T-helper 2 cell treated with Interferon-gamma antibody and Interleukin-4, amounts not matched to agents 5 μg/mL and 100 μg/mL, for 36 hours (primary cell): ENCODE results near the gene ARAP1.
A peak's percentile ranks its signal among the peaks of the same experiment; 100 is the strongest.

Experiments
- DNase-seq: peaks from one replicate; pipeline ENCODE4 v3.0.0; 2021; ENCODE audit warnings: low spot score
- H3K27ac Mint-ChIP-seq: one replicate; pipeline ENCODE4 v1.8.0; 2021; ENCODE audit warnings: mild to moderate bottlenecking, mixed read lengths
- H3K27me3 Mint-ChIP-seq: one replicate; pipeline ENCODE4 v1.8.0; 2021; ENCODE audit warnings: low read depth, mixed read lengths
- H3K36me3 Mint-ChIP-seq: one replicate; pipeline ENCODE4 v1.8.0; 2021; ENCODE audit warnings: low read depth, mixed read lengths
- H3K4me1 Mint-ChIP-seq: one replicate; pipeline ENCODE4 v1.8.0; 2021; ENCODE audit warnings: low read depth, mixed read lengths
- H3K4me3 Mint-ChIP-seq: one replicate; pipeline ENCODE4 v1.8.0; 2022; ENCODE audit warnings: mild to moderate bottlenecking, moderate library complexity, mixed read lengths
- H3K9me3 Mint-ChIP-seq: one replicate; pipeline ENCODE4 v1.8.0; 2021; ENCODE audit warnings: mixed read lengths

The ARAP1 gene

DNA sequence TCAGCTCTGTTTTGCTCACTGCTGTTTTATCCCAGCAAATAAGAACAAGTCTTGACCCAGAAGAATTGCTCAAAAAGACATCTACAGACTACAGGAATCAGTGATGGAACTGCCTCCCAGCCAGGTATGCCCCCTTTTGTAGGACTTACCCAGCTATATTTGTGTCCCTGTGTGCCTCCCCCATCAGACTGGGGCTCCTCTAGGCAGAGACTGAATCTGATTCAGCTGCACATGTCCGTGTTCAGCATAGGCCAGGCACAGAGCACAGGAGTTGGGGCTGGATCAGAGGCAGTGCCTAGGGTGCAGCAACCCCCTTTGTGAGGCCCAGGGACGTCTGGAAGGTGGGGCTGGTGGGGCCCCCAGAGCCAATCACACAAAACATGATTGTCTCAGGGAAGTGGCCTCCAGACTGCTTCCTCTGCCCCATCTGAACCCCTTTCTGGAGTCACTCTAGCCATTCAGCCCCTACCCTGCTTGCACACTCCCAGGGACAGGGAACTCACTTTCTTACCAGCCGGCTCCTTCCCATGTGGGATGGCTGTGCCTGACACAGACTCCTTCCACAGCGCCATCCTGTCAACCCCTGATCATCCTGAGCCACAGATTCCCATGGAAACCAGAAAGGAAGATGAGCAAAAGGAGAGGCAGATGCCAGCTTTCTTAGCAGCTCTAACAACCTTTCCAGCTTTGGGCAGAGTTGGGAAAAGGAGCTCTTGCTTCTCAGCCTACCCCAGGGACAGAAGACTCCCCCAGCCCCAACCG lies 102.8 kb downstream of the ARAP1 start:
- Mint-ChIP-seq H3K36me3 (no peaks in the 10 kb centered on the region), H3K4me1 (no peaks in the 10 kb centered on the region), H3K4me3 (no peak overlapping the region), H3K27me3 (peaks cover 3% of the 10 kb centered on the region), H3K27ac (no peak overlapping the region), H3K9me3 (no peaks in the 10 kb centered on the region)
- no peak for DNase-seq

DNA sequence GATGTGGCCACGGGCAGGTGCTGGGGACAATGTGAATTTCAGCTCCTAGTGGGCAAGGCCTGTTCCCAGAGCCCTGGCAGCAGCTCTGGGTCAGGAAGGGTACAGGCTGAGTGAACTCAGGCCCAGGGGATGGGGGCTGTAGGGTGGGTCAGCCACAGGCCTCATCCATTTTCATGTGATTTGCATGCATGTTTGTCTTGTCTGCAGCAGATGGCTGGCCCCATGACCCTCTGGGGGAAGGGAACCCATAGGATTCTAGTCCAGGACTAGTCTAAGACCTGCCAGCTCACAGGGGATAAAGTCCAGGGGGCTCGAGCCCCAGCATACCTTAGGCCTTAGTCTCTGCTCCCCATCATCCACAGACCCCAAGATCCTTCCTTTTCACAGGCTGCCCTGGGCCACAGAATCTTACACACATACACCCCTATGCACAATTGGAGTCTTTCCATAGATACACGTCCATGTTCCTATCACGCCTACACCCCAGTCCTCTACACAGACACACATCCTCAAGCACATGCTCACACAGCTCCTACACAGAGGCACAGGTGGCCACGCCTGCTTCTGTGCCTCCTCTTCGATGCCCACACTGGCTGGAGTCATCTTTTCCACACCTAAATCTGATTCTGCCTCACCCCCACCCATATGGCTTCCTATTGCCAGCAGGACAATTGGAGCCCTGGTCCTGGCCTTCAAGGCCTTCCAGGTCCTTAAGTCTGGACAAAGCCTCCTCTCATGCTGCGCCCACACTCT lies 103.6 kb downstream of the ARAP1 start:
- no peak overlapping the region for H3K4me3 Mint-ChIP-seq
- H3K9me3 Mint-ChIP-seq = no peaks in the 10 kb centered on the region
- no peaks in the 10 kb centered on the region for H3K4me1 Mint-ChIP-seq
- no peak overlapping the region for H3K27ac Mint-ChIP-seq
- no peak for DNase-seq
- H3K36me3 Mint-ChIP-seq = no peaks in the 10 kb centered on the region
- peaks cover 7% of the 10 kb centered on the region for H3K27me3 Mint-ChIP-seq

DNA sequence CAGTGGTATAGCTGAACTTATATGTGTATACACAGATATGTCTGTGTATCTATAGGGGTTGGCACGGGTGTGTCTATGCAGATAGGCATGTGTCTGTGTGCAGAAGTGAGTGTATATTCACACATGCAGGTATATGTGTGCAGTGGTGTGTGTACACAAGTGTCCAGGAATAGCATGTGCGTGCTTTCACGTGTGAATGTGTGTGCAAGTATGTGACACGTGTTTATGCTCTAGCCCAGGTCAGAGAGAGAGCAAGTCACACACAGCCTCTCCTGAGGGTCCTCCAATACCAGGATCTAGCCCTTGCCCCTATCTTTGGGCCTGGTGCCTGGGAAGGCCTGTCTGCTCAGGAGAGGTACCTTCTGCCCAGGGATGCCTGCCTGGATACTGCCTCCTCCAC lies 104.3 kb downstream of the ARAP1 start:
- H3K4me1 Mint-ChIP-seq = no peaks in the 10 kb centered on the region
- H3K4me3 Mint-ChIP-seq = no peak overlapping the region
- no peak for DNase-seq
- no peaks in the 10 kb centered on the region for H3K36me3 Mint-ChIP-seq
- no peak overlapping the region for H3K27ac Mint-ChIP-seq
- peaks cover 10% of the 10 kb centered on the region for H3K27me3 Mint-ChIP-seq
- H3K9me3 Mint-ChIP-seq = no peaks in the 10 kb centered on the region

DNA sequence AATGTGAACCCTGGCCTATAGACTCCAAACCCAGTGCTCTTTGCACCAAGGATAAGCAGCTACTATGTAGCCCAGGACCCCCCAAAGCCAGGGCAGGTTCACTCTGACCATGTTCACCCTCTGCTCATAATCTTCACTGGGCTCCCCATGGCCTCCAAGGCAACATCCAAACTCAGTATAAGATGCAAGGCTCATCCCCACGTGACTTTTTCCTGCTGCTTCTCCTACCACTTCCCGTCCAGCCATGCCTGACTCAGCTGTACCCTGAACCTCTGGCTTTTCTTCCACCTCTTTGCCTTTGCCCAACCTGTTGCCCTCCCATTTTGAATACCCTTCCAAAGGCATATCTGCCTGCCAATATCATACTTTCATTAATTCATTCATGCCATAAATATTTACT lies 105.7 kb downstream of the ARAP1 start:
- no peak overlapping the region for H3K4me3 Mint-ChIP-seq
- H3K36me3 Mint-ChIP-seq = no peaks in the 10 kb centered on the region
- H3K27ac Mint-ChIP-seq = no peak overlapping the region
- no peaks in the 10 kb centered on the region for H3K4me1 Mint-ChIP-seq
- no peaks in the 10 kb centered on the region for H3K9me3 Mint-ChIP-seq
- DNase-seq = no peak
- H3K27me3 Mint-ChIP-seq = peaks cover 10% of the 10 kb centered on the region

DNA sequence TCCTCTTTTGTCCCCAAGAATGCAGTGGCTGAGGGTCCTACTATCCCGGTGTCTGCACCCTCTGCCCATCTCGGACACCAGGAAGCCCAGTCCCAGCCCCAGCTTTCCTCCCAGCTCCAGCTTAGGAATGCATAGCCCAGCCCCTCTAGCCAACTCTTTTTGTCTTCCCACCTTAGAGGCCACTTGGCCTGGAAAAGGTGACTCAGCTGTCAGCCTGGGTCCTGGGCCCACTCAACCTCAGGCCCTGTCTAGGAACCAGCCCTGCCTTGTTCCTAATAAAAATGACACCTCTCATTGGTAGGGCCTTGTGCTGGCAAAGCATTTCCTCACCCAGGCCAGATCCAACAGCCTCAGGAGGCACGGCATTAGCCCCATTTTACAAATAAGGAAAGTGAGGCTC lies 106.2 kb downstream of the ARAP1 start:
- Mint-ChIP-seq H3K9me3 (no peaks in the 10 kb centered on the region), H3K4me1 (no peaks in the 10 kb centered on the region), H3K27me3 (peaks cover 10% of the 10 kb centered on the region), H3K36me3 (no peaks in the 10 kb centered on the region), H3K4me3 (no peak overlapping the region), H3K27ac (no peak overlapping the region)
- no peak for DNase-seq

DNA sequence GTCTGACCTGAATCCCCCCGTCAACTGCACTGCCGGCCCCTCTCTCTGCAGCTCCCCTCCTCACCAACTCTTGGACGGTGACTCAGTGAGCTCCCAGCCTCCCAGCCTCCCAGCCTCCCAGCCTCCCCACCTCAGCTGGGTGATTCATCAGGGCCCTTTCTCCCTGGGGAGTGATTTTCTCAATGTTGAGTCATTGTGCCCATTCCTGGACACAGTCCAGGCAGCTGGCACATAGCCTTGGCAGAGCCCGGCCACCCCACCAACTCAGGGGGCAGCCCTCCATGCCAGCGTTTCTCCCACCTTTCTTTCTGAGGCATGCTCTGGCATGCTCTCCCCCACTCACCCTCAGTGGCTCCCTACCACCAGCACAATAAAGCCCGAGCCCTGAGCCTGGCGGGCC lies 108.7 kb downstream of the ARAP1 start:
- Mint-ChIP-seq H3K27me3 (peaks cover 10% of the 10 kb centered on the region), H3K36me3 (no peaks in the 10 kb centered on the region), H3K4me3 (peak overlapping the region; percentile 1), H3K27ac (no peak overlapping the region), H3K9me3 (no peaks in the 10 kb centered on the region), H3K4me1 (no peaks in the 10 kb centered on the region)
- no peak for DNase-seq

DNA sequence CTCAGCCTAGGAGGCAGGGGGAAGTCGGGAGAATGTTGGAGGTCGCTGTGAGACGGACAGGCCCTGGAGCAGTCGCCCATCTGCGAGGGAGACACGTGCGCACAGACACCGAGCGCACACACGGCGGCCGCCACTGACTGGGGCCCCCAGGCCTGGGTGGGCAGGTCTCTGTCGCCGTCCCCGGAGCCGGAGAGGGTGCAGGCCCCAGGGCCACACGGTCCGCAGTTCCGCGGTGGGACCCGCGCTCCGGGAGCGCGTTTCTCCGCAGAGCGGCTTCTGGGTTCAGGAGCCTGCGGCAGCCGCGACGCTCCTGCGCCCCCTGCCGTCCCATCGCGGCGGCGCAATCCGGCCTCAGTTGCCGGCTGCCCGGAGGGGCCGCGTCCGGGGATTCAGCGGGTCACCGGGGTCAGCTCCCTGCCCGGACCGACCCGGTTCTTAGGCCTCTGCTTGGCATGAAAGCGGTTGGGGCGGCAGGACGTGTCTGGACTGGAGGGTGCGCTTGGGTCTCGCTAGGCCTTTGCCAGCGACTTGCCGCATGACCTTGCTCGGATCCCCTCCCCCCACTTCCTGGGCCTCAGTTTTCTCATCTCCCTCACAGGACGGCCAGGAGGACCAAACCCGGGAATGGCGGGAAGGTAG lies 109.2 kb downstream of the ARAP1 start:
- Mint-ChIP-seq H3K27ac (no peak overlapping the region), H3K27me3 (peaks cover 10% of the 10 kb centered on the region), H3K4me3 (peak overlapping the region; percentile 27), H3K9me3 (no peaks in the 10 kb centered on the region), H3K36me3 (no peaks in the 10 kb centered on the region), H3K4me1 (no peaks in the 10 kb centered on the region)
- DNase-seq = peak; percentile 63

DNA sequence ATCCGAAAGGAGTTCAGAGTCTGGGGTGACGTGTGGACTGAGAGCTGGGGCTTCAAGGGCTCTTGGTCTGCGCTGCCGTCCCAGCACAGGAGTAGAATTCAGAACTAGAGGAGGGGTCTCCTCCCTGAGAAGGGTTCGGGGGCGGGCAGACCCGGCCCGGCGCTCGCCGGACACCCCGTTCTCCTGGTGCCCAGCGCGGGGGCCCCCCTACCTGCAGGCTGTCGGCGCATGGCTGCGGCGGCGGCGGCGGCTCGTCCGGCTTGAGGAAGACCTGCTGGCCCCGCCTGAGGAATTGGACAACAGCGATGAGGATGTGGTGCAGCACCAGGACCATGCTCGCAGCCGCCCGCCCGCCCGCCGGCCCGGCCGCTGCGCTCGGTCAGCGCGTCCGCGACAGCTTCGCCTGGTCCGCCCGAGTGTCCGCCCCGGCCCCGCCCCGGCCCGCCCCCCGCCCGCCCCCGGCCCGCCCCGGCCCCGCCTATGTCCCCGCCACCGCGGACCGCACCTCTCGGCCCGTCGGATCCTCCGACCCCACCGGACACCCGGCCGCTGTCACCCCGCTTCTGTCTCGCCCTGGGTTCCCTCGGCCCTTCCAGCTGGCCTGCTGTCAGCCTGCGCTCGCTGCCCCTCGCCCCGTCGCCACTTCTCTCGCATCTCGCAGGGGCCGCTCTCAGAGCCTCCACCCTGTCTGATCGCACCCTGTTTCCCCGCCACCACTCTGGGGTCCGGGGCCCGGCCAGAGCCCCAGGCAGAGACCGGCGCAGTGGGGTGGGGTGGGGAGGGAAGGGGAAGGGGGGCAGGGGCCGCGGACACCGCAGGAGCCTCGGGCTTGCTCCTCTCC lies 109.9 kb downstream of the ARAP1 start:
- peaks cover 13% of the 10 kb centered on the region for H3K27me3 Mint-ChIP-seq
- H3K36me3 Mint-ChIP-seq = no peaks in the 10 kb centered on the region
- no peaks in the 10 kb centered on the region for H3K4me1 Mint-ChIP-seq
- H3K27ac Mint-ChIP-seq = no peak overlapping the region
- peak; percentile 7 for DNase-seq
- H3K9me3 Mint-ChIP-seq = no peaks in the 10 kb centered on the region
- peak overlapping the region; percentile 27 for H3K4me3 Mint-ChIP-seq

DNA sequence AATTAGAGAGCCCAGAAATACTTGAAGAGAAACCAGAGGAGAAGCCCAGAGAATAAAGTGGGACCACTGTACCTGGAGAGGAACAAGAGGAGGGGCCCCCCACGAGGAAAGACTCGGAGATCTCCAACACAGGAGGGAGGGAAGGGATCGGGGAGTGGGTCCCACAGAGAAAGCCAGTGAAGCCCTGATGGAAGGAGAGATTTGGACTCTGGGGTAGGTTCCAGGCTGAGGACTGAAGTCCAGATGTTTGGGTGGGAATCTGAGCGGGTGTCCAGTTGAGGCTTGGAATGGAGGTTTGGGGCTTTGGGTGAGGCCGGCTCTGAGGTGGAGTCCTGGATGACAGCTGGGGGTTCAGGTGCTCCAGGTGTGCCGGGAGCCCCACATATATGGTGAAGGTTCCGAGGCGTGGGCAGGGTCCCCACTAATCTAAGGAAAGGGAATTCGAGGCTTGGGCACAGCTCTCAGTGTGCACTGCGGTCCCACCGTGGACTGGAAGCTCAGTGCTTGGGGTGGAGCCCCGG lies 110.6 kb downstream of the ARAP1 start:
- Mint-ChIP-seq H3K4me1 (no peaks in the 10 kb centered on the region), H3K27ac (no peak overlapping the region), H3K4me3 (no peak overlapping the region), H3K36me3 (no peaks in the 10 kb centered on the region), H3K9me3 (no peaks in the 10 kb centered on the region), H3K27me3 (peaks cover 16% of the 10 kb centered on the region)
- no peak for DNase-seq

DNA sequence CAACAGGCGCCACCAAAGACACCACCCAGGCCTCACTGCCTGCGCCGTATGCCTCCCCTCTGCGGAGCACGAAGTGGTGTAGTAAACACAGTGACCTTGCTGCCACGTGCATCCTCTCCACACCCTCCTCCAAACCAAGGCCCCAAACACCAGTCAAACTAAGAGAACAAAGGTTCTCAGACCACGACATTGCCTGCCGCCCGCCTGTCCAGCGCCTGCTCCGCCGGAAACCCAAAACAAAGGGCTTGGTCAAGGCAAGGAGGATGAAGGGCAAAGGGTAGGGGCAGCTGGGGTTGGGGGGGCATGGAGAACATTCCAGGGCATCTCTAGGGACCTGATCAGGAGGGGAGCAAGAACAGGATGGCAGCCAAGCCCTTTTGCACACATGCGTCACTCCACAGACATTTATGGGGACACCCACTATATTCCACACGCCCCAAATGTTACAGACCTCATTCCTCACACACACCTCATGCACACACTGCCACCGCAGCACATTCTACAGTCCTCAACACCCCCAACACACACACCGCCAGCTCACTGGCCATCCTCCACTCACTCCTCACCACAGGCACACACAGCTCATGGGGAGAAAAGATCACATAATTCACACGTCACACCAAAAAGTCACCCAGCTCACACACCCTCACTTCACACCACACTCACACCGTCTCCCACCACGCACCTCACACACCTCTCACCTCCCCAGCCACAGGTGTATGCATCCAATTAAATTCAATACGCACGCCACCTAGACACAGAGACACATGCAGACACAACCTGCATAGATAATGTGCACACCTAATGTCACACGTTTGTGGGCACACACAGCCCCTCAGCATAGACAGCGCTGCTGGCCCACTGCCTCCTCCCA lies 112.5 kb downstream of the ARAP1 start:
- Mint-ChIP-seq H3K4me1 (no peaks in the 10 kb centered on the region), H3K27ac (no peak overlapping the region), H3K9me3 (no peaks in the 10 kb centered on the region), H3K36me3 (no peaks in the 10 kb centered on the region), H3K27me3 (peaks cover 14% of the 10 kb centered on the region), H3K4me3 (no peak overlapping the region)
- no peak for DNase-seq

DNA sequence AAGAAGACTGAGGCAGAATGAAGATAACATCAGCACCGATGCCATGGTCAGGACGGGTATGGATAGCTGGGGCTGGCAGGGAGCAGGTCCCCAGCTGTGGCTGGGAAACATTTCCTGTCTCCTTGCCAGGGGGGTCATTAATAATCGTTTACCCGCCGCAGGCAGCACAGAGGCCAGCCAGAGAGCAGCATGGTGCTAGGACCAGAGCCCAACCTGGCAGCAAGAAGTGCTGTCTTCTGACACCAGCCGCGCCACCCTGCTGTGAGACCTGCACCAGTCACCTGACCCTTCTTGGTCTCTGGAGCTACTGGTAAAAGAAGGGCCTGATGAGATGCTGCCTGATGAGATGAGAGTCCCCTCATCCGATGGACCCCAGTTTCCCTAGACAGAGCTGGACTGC lies 114.3 kb downstream of the ARAP1 start:
- H3K27ac Mint-ChIP-seq = no peak overlapping the region
- H3K9me3 Mint-ChIP-seq = no peaks in the 10 kb centered on the region
- no peak for DNase-seq
- peaks cover 8% of the 10 kb centered on the region for H3K27me3 Mint-ChIP-seq
- H3K4me1 Mint-ChIP-seq = no peaks in the 10 kb centered on the region
- H3K4me3 Mint-ChIP-seq = no peak overlapping the region
- no peaks in the 10 kb centered on the region for H3K36me3 Mint-ChIP-seq

DNA sequence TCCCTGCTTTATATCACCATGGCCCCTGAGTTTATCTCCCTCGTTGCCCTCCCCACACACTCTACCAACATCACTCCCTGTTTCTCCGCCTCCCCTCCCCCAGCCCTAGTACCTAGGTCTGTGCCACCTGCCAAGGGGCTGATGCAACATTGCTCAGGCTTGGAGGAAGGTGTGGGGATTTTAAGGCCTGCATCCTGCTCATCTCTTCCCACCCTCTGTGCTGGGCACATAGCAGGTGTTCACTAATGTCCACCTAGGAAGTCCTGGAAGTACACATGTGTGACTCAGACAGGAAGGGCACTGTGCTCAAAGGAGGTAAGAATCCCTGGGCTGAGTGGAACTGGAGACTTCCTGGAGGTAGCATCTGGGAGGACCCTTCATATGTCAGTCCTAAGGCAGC lies 115.0 kb downstream of the ARAP1 start:
- no peak overlapping the region for H3K27ac Mint-ChIP-seq
- H3K4me3 Mint-ChIP-seq = no peak overlapping the region
- H3K9me3 Mint-ChIP-seq = no peaks in the 10 kb centered on the region
- H3K27me3 Mint-ChIP-seq = peaks cover 8% of the 10 kb centered on the region
- no peak for DNase-seq
- H3K4me1 Mint-ChIP-seq = no peaks in the 10 kb centered on the region
- no peaks in the 10 kb centered on the region for H3K36me3 Mint-ChIP-seq

DNA sequence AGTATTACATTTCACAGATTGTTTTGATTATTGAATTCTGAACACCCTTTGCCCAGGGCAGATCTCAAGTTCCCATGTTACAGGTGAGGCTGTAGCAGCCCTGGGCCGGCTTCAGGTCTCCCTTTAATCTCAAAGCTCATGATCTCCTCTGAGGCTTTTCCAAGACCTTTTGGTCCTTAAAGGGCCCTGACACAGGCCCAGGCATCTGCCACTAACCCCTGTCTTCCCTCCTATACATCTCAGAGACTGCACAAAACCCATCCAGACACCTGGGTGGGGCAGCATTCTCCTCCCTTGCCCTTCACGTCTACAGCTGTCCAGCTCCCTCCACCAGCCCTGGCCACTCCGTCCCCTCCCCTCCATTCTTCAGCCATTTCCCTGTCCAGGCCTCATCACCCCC lies 115.8 kb downstream of the ARAP1 start:
- H3K27me3 Mint-ChIP-seq = peaks cover 8% of the 10 kb centered on the region
- no peak overlapping the region for H3K27ac Mint-ChIP-seq
- no peaks in the 10 kb centered on the region for H3K4me1 Mint-ChIP-seq
- no peak overlapping the region for H3K4me3 Mint-ChIP-seq
- no peaks in the 10 kb centered on the region for H3K9me3 Mint-ChIP-seq
- DNase-seq = no peak
- no peaks in the 10 kb centered on the region for H3K36me3 Mint-ChIP-seq
